Esophagus muscularis mucosa (tissue), 4 donors: Measurements from ENCODE around the gene MARCHF2. TPM values are rescaled to one million over a fixed set of nuclear protein-coding genes. Genes with fewer than 3 reads are reported as not detected.

ENCODE experiments used
- DNase-seq: peaks from one replicate; pipeline ENCODE4 v3.0.0-alpha.2; 2017; ENCODE audit errors: extremely low spot score
- H3K27ac ChIP-seq, 4 donors: fragments of 200-600 bp; sonication (generic); replicated peaks in 1 of 4; 1 replicate in 3 of 4; 2 replicates in 1 of 4; pipeline ENCODE4 v1.5.1; 2016 to 2019; ENCODE audit warnings: mild to moderate bottlenecking in 1 of 4
- H3K27me3 ChIP-seq, 4 donors: fragments of 200-600 bp; sonication (generic); one replicate each; pipeline versions ENCODE4 v1.5.1 to v1.6.0; 2016 to 2019
- H3K36me3 ChIP-seq, 4 donors: fragments of 200-600 bp; sonication (generic); one replicate each; pipeline ENCODE4 v1.5.1; 2016 to 2019
- H3K4me1 ChIP-seq, 4 donors: fragments of 200-600 bp; sonication (generic); one replicate each; pipeline ENCODE4 v1.5.1; 2016 to 2019
- H3K4me3 ChIP-seq, 4 donors: fragments of 200-600 bp; sonication (generic); 1 replicate in 2 of 4; 2 replicates in 2 of 4; pipeline ENCODE4 v1.5.1; 2016 to 2019; ENCODE audit warnings: mild to moderate bottlenecking in 4 of 4, moderate library complexity in 1 of 4
- H3K9me3 ChIP-seq, 4 donors: fragments of 200-600 bp; sonication (generic); 1 replicate in 3 of 4; 2 replicates in 1 of 4; pipeline ENCODE4 v1.5.1; 2016 to 2019
- EP300 ChIP-seq: sonication (generic); formaldehyde crosslinking; IDR thresholded peaks from one replicate; pipeline ENCODE4 v1.6.1; 2017; ENCODE audit warnings: antibody characterized with exemption
- POLR2A ChIP-seq: fragments of 450-650 bp; IDR thresholded peaks from one replicate; pipeline ENCODE4 v1.6.1; 2017; ENCODE audit warnings: antibody characterized with exemption, moderate library complexity, mild to moderate bottlenecking, low read depth
- POLR2AphosphoS5 ChIP-seq, 2 donors: sonication (generic); formaldehyde crosslinking; IDR thresholded peaks; one replicate each; pipeline ENCODE4 v1.6.1; 2017; ENCODE audit warnings: antibody characterized with exemption in 2 of 2
- WGBS: methylation state at CpG from one replicate; pipeline ENCODE4 v1.1.5; 2018; 5-methylcytosine and 5-hydroxymethylcytosine counted together
- intact Hi-C: fragments of 100-400 bp; cut with DNase I; formaldehyde crosslinking; loops from one replicate; pipeline ENCODE4 v1.15.1; 2023
- total RNA-seq, 4 donors: library from RNA; depleted of rRNA; stranded (reverse); fragments of >200 nt; gene quantifications; one replicate each; pipeline versions ENCODE4 v1.1.0 to v1.2.1, GENCODE V29; 2016
- TF ChIP-seq, protein P1 (sequence below), 3 experiments: fragments of 200-600 bp in 2 of 3; fragments of 450-650 bp in 1 of 3; sonication (generic) in 2 of 3; IDR thresholded peaks; one replicate each; pipeline ENCODE4 v1.5.1; 2017 to 2019; ENCODE audit warnings: antibody characterized with exemption in 3 of 3, mild to moderate bottlenecking in 2 of 3, moderate library complexity in 1 of 3

The MARCHF2 gene
- total RNA-seq, 4 donors from 2014 or later, result 227 to 286 (median 247) TPM

- Histone ChIP-seq H3K4me1 (peaks cover 53 to 63% (median 60%) of the 10 kb centered on the region in 4 donors), H3K27ac (peak overlapping the region; percentile 94 to 98 (median 97)), H3K27me3 (no peaks in the 10 kb centered on the region), H3K9me3 (no peaks in the 10 kb centered on the region), H3K36me3 (peaks cover 0 to 18% (median 9%) of the 10 kb centered on the region in 4 donors), H3K4me3 (peak overlapping the region; percentile 81 to 99 (median 90))
- no peak for TF ChIP-seq POLR2AphosphoS5 (IDR thresholded peaks at IDR 0.05)
- no peak for TF ChIP-seq POLR2A
- TF ChIP-seq, protein P1, sequence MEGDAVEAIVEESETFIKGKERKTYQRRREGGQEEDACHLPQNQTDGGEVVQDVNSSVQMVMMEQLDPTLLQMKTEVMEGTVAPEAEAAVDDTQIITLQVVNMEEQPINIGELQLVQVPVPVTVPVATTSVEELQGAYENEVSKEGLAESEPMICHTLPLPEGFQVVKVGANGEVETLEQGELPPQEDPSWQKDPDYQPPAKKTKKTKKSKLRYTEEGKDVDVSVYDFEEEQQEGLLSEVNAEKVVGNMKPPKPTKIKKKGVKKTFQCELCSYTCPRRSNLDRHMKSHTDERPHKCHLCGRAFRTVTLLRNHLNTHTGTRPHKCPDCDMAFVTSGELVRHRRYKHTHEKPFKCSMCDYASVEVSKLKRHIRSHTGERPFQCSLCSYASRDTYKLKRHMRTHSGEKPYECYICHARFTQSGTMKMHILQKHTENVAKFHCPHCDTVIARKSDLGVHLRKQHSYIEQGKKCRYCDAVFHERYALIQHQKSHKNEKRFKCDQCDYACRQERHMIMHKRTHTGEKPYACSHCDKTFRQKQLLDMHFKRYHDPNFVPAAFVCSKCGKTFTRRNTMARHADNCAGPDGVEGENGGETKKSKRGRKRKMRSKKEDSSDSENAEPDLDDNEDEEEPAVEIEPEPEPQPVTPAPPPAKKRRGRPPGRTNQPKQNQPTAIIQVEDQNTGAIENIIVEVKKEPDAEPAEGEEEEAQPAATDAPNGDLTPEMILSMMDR (IDR thresholded peaks at IDR 0.05), result no peak
- TF ChIP-seq EP300, result no peak
- DNase-seq, result no peak
- 33% methylated on average over 16 of the region's 16 CpGs for WGBS
- intact Hi-C loops, result loop anchor here (5.0 kb wide), 2 partner anchors 34 to 61 kb away; partner anchors contain the start of gene MARCHF2
Observed at GRCh38 chr19:8446061-8446709, 33.1 kb downstream of the MARCHF2 start.

- Histone ChIP-seq H3K27ac (no peak overlapping the region), H3K36me3 (peaks cover 0 to 26% (median 9%) of the 10 kb centered on the region in 4 donors), H3K4me1 (peaks cover 85 to 92% (median 90%) of the 10 kb centered on the region in 4 donors), H3K4me3 (no peak overlapping the region), H3K9me3 (no peaks in the 10 kb centered on the region), H3K27me3 (no peaks in the 10 kb centered on the region)
- no peak for DNase-seq
- intact Hi-C loops, result loop anchor here (5.0 kb wide), 2 partner anchors 38 to 57 kb away; partner anchors contain the start of gene MARCHF2
- TF ChIP-seq EP300 (no peak), POLR2AphosphoS5 (IDR thresholded peaks at IDR 0.05) (no peak), POLR2A (no peak)
- TF ChIP-seq, protein P1 (IDR thresholded peaks at IDR 0.05), result no peak
- WGBS, result 82% methylated on average over 6 of the region's 8 CpGs
Observed at GRCh38 chr19:8449830-8450229, 36.7 kb downstream of the MARCHF2 start.

- DNase-seq, result no peak
- Histone ChIP-seq H3K27ac (peak overlapping the region in 2 of 4 donors; percentile 22 to 35), H3K4me1 (peaks cover 90 to 95% (median 94%) of the 10 kb centered on the region in 4 donors), H3K36me3 (peaks cover 0 to 36% (median 14%) of the 10 kb centered on the region in 4 donors), H3K9me3 (no peaks in the 10 kb centered on the region), H3K27me3 (no peaks in the 10 kb centered on the region), H3K4me3 (no peak overlapping the region)
- TF ChIP-seq, protein P1 (IDR thresholded peaks at IDR 0.05), result no peak
- TF ChIP-seq EP300 (no peak), POLR2AphosphoS5 (IDR thresholded peaks at IDR 0.05) (no peak), POLR2A (no peak)
- WGBS, result 62% methylated on average over 6 of the region's 6 CpGs
- intact Hi-C loops, result no loop called here
Observed at GRCh38 chr19:8451377-8451776, 38.3 kb downstream of the MARCHF2 start.

DNA sequence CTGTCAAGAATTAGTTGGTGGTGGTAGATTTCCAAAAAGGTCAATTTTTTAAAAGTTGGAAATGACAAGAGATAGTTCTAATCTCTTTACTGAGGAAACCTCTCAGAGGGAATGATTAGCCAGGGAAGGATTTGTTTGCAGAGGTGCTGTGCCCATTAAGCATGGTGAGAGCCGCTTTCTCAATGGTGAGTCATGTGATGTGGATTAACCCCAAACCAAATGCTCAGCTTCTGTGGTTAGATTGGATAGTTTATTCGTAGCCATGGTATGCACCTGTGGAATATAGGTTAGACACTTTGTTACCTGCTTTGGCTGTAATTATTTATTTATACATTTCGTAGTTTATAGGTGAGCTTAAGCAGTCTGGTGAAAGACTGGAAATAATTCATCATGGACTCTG lies 38.8 kb downstream of the MARCHF2 start:
- H3K27ac ChIP-seq, result peak overlapping the region in 1 of 4 donors; percentile 3
- H3K4me3 ChIP-seq, result no peak overlapping the region
- no peaks in the 10 kb centered on the region for H3K27me3 ChIP-seq
- no peak for DNase-seq
- H3K9me3 ChIP-seq, result no peaks in the 10 kb centered on the region
- peaks cover 0 to 36% (median 14%) of the 10 kb centered on the region in 4 donors for H3K36me3 ChIP-seq
- TF ChIP-seq, protein P1 (IDR thresholded peaks at IDR 0.05), result no peak
- TF ChIP-seq POLR2A (no peak), EP300 (no peak), POLR2AphosphoS5 (IDR thresholded peaks at IDR 0.05) (no peak)
- 61% methylated on average over 3 of the region's 3 CpGs for WGBS
- intact Hi-C loops, result no loop called here
- peaks cover 90 to 95% (median 94%) of the 10 kb centered on the region in 4 donors for H3K4me1 ChIP-seq
